H1 (cell line): Measurements from ENCODE around the gene SMIM1. TPM values are rescaled to one million over a fixed set of nuclear protein-coding genes. Genes with fewer than 3 reads are reported as not detected.

ENCODE experiments used
- CTCF ChIA-PET: fragments of 300-600 bp; sonication (Branson Sonifier 250); formaldehyde crosslinking; loops from one replicate; lab custom pipeline; 2021; ENCODE audit not compliant: partially characterized antibody; lab: Charles Lee
- POLR2A ChIA-PET: fragments of 300-600 bp; sonication (Branson Sonifier 250); formaldehyde crosslinking; loops from one replicate; lab custom pipeline; 2021; ENCODE audit warnings: inconsistent platforms; ENCODE audit not compliant: partially characterized antibody; lab: Charles Lee
- DNase-seq, 2 experiments: peaks; one replicate each; pipeline versions ENCODE4 v3.0.0 to v3.0.0-alpha.2; 2010 to 2022; ENCODE audit warnings: low spot score in 2 of 2, low read depth in 1 of 2, mixed read lengths in 1 of 2
- FAIRE-seq: peaks from 2 replicates; lab custom pipeline; 2011; peaks lifted over from hg19 to GRCh38; lab: Jason Lieb, UNC
- H2AFZ ChIP-seq: 2 replicates; pipeline ENCODE4 v1.8.1; 2012; ENCODE audit warnings: low read length, inconsistent platforms
- H2AK5ac ChIP-seq: 2 replicates; pipeline ENCODE4 v1.6.1; 2013; ENCODE audit warnings: low read depth, low read length
- H2BK120ac ChIP-seq: replicated peaks from 2 replicates; pipeline ENCODE3; 2013; ENCODE audit warnings: low read depth, low read length, inconsistent platforms
- H2BK12ac ChIP-seq: 2 replicates; pipeline ENCODE4 v1.6.1; 2013; ENCODE audit warnings: low read depth, low read length
- H2BK15ac ChIP-seq: 2 replicates; pipeline ENCODE4 v1.6.1; 2013; ENCODE audit warnings: low read length
- H2BK20ac ChIP-seq: 2 replicates; pipeline ENCODE4 v1.6.1; 2013; ENCODE audit warnings: low read length
- H2BK5ac ChIP-seq: 2 replicates; pipeline ENCODE4 v1.6.1; 2013; ENCODE audit warnings: low read depth, low read length
- H3K14ac ChIP-seq: 2 replicates; pipeline ENCODE4 v1.6.1; 2013; ENCODE audit warnings: inconsistent platforms; ENCODE audit not compliant: insufficient read length
- H3K18ac ChIP-seq: 2 replicates; pipeline ENCODE4 v1.6.1; 2013; ENCODE audit warnings: low read length; ENCODE audit errors: extremely low read depth
- H3K23ac ChIP-seq: 2 replicates; pipeline ENCODE4 v1.6.1; 2013; ENCODE audit warnings: inconsistent platforms; ENCODE audit not compliant: insufficient read length
- H3K23me2 ChIP-seq: 2 replicates; pipeline ENCODE4 v1.6.1; 2013; ENCODE audit warnings: low read depth, low read length
- H3K27ac ChIP-seq: 2 replicates; pipeline ENCODE4 v1.6.1; 2011; ENCODE audit warnings: low read depth, low read length, inconsistent platforms
- H3K27me3 ChIP-seq, 4 experiments: replicated peaks in 1 of 4; 1 replicate in 1 of 4; 2 replicates in 3 of 4; pipeline versions ENCODE4 v1.6.1 to v1.8.1; 2011 to 2013; ENCODE audit warnings: low read length in 3 of 4, mild to moderate bottlenecking in 3 of 4, inconsistent platforms in 2 of 4, mixed read lengths in 2 of 4, moderate library complexity in 1 of 4; ENCODE audit not compliant: control insufficient read depth in 3 of 4, insufficient read depth in 3 of 4; ENCODE audit errors: extremely low read depth in 1 of 4
- H3K36me3 ChIP-seq, 4 experiments: 2 replicates each; pipeline versions ENCODE4 v1.6.1 to v1.8.1; 2011 to 2013; ENCODE audit warnings: mild to moderate bottlenecking in 4 of 4, low read length in 3 of 4, moderate library complexity in 2 of 4, control low read depth in 1 of 4, inconsistent platforms in 1 of 4; ENCODE audit not compliant: insufficient read depth in 4 of 4, control insufficient read depth in 2 of 4
- H3K4ac ChIP-seq: replicated peaks from 2 replicates; pipeline ENCODE3; 2013; ENCODE audit warnings: low read length, low read depth, mixed read lengths, inconsistent platforms; ENCODE audit not compliant: insufficient read length
- H3K4me1 ChIP-seq, 4 experiments: replicated peaks in 1 of 4; 1 replicate in 1 of 4; 2 replicates in 3 of 4; pipeline versions ENCODE4 v1.6.1 to v1.8.1; 2011 to 2013; ENCODE audit warnings: low read length in 3 of 4, inconsistent platforms in 2 of 4, mixed read lengths in 1 of 4; ENCODE audit not compliant: insufficient read depth in 4 of 4, control insufficient read depth in 3 of 4
- H3K4me2 ChIP-seq, 2 experiments: 2 replicates each; pipeline versions ENCODE4 v1.6.1 to v1.8.1; 2011 to 2013; ENCODE audit warnings: low read depth in 2 of 2, low read length in 2 of 2, control low read depth in 1 of 2, inconsistent platforms in 1 of 2, mild to moderate bottlenecking in 1 of 2; ENCODE audit not compliant: insufficient read depth in 1 of 2
- H3K4me3 ChIP-seq, 4 experiments: fragments of 200-600, 300-600 bp in 1 of 4; sonication (generic), shearing (Covaris generic), sonication (Bioruptor Twin) in 1 of 4; 2 replicates each; pipeline versions ENCODE4 v1.5.1 to v1.8.1; 2011 to 2016; ENCODE audit warnings: low read length in 4 of 4, low read depth in 3 of 4, control low read depth in 2 of 4, inconsistent platforms in 2 of 4, mild to moderate bottlenecking in 2 of 4, mixed read lengths in 1 of 4, moderate library complexity in 1 of 4; ENCODE audit not compliant: insufficient read depth in 2 of 4; ENCODE audit errors: extremely low read depth in 1 of 4
- H3K56ac ChIP-seq: replicated peaks from 2 replicates; pipeline ENCODE3; 2013; ENCODE audit warnings: low read depth, mild to moderate bottlenecking, mixed read lengths, low read length, inconsistent platforms; ENCODE audit not compliant: insufficient read length
- H3K79me1 ChIP-seq: 2 replicates; pipeline ENCODE4 v1.6.1; 2013; ENCODE audit warnings: low read depth, low read length, control low read depth
- H3K79me2 ChIP-seq, 2 experiments: 2 replicates each; pipeline versions ENCODE4 v1.6.1 to v1.8.1; 2012 to 2013; ENCODE audit warnings: low read length in 2 of 2, mild to moderate bottlenecking in 2 of 2, inconsistent platforms in 1 of 2; ENCODE audit not compliant: insufficient read depth in 2 of 2, control insufficient read depth in 1 of 2
- H3K9ac ChIP-seq, 4 experiments: replicated peaks in 1 of 4; 1 replicate in 1 of 4; 2 replicates in 3 of 4; pipeline versions ENCODE4 v1.6.1 to v1.8.1; 2011 to 2013; ENCODE audit warnings: low read depth in 3 of 4, low read length in 3 of 4, control low read depth in 2 of 4, mild to moderate bottlenecking in 2 of 4, moderate library complexity in 2 of 4, inconsistent platforms in 1 of 4; ENCODE audit errors: extremely low read depth in 1 of 4
- H3K9me3 ChIP-seq, 2 experiments: 2 replicates each; pipeline versions ENCODE4 v1.6.1 to v1.8.1; 2012 to 2013; ENCODE audit warnings: mild to moderate bottlenecking in 2 of 2, moderate library complexity in 2 of 2, control low read depth in 1 of 2, inconsistent platforms in 1 of 2, low read depth in 1 of 2, low read length in 1 of 2, mixed read lengths in 1 of 2; ENCODE audit not compliant: insufficient read depth in 2 of 2
- H4K20me1 ChIP-seq, 2 experiments: replicated peaks in 1 of 2; 2 replicates each; pipeline versions ENCODE3 to v1.8.1; 2011 to 2013; ENCODE audit warnings: inconsistent platforms in 2 of 2, low read length in 2 of 2, mild to moderate bottlenecking in 1 of 2; ENCODE audit not compliant: insufficient read depth in 2 of 2, control insufficient read depth in 1 of 2
- H4K5ac ChIP-seq: 2 replicates; pipeline ENCODE4 v1.6.1; 2013; ENCODE audit warnings: low read length, low read depth, mixed read lengths, inconsistent platforms; ENCODE audit not compliant: insufficient read length
- H4K8ac ChIP-seq: 2 replicates; pipeline ENCODE4 v1.8.0; 2013; ENCODE audit warnings: mild to moderate bottlenecking, moderate library complexity, low read length, inconsistent platforms; ENCODE audit not compliant: insufficient read depth; ENCODE audit errors: extremely low read depth
- H4K91ac ChIP-seq: replicated peaks from 2 replicates; pipeline ENCODE3; 2013; ENCODE audit warnings: low read length, mixed read lengths, inconsistent platforms; ENCODE audit not compliant: insufficient read length
- ASH2L ChIP-seq: fragments of 200-600, 300-600 bp; sonication (generic); IDR thresholded peaks from one replicate; pipeline ENCODE4 v1.7.1; 2017; ENCODE audit warnings: low read length
- POLR2A ChIP-seq, 2 experiments: IDR thresholded peaks; 1 replicate in 1 of 2; 2 replicates in 1 of 2; pipeline ENCODE4 v1.6.1; 2011; ENCODE audit warnings: low read depth in 2 of 2, low read length in 2 of 2, mild to moderate bottlenecking in 2 of 2; ENCODE audit errors: control extremely low read depth in 1 of 2
- RNF2 ChIP-seq: fragments of 200-900, 300-1000 bp; sonication (generic); IDR thresholded peaks from 2 replicates; pipeline ENCODE4 v1.7.1; 2016; ENCODE audit warnings: borderline replicate concordance, low read depth, mild to moderate bottlenecking, antibody characterized with exemption, low read length; ENCODE audit not compliant: poor library complexity, severe bottlenecking; ENCODE audit errors: missing control alignments
- SP4 ChIP-seq: IDR thresholded peaks from 2 replicates; pipeline ENCODE4 v1.6.1; 2012; ENCODE audit warnings: low read length, inconsistent platforms
- SUZ12 ChIP-seq: fragments of 200-600 bp; sonication (generic); IDR thresholded peaks from 2 replicates; pipeline ENCODE4 v1.6.1; 2012; ENCODE audit warnings: mild to moderate bottlenecking, inconsistent platforms, low read length, moderate library complexity, mixed read lengths
- WGBS, 2 experiments: shearing (Covaris generic) in 1 of 2; methylation state at CpG; one replicate each; pipeline versions ENCODE4 v1.1.6 to v1.1.7; 2013 to 2015; ENCODE audit warnings: low lambda C conversion rate in 2 of 2, mixed read lengths in 2 of 2, inconsistent platforms in 1 of 2, low coverage in 1 of 2, missing lambda C conversion rate in 1 of 2; ENCODE audit not compliant: insufficient replicate concordance in 2 of 2, insufficient coverage in 1 of 2, insufficient read length in 1 of 2; ENCODE audit errors: extremely low coverage in 1 of 2, missing lambda C conversion rate in 1 of 2; 5-methylcytosine and 5-hydroxymethylcytosine counted together
- polyA plus RNA-seq, 7 experiments: library from polyadenylated mRNA; depleted of rRNA in 3 of 7; stranded (reverse) in 5 of 7; unstranded in 2 of 7; fragments of >200 nt in 5 of 7; fragments of 200-250 nt in 2 of 7; gene quantifications; 1 replicate in 5 of 7; 2 replicates in 1 of 7; 4 replicates in 1 of 7; pipeline versions ENCODE4 v1.2.1 to v1.2.3, GENCODE V29; 2011 to 2013; ENCODE audit warnings: missing spikeins in 2 of 7, mixed read lengths in 2 of 7
- total RNA-seq: library from RNA; stranded (reverse); fragmentation: NEBNext Ultra II Directional; extraction: Animal tissue kit (Norgen Biotek cat#: 25700); gene quantifications from 2 replicates; pipeline ENCODE4 v1.2.1, GENCODE V29; 2021

Gene SMIM1
- total and polyA plus RNA-seq, 2 of the 8 experiments (the other 6 are each of a cell fraction or from before 2014, with no cell fraction given), result 7.7 to 9.7 TPM

DNA sequence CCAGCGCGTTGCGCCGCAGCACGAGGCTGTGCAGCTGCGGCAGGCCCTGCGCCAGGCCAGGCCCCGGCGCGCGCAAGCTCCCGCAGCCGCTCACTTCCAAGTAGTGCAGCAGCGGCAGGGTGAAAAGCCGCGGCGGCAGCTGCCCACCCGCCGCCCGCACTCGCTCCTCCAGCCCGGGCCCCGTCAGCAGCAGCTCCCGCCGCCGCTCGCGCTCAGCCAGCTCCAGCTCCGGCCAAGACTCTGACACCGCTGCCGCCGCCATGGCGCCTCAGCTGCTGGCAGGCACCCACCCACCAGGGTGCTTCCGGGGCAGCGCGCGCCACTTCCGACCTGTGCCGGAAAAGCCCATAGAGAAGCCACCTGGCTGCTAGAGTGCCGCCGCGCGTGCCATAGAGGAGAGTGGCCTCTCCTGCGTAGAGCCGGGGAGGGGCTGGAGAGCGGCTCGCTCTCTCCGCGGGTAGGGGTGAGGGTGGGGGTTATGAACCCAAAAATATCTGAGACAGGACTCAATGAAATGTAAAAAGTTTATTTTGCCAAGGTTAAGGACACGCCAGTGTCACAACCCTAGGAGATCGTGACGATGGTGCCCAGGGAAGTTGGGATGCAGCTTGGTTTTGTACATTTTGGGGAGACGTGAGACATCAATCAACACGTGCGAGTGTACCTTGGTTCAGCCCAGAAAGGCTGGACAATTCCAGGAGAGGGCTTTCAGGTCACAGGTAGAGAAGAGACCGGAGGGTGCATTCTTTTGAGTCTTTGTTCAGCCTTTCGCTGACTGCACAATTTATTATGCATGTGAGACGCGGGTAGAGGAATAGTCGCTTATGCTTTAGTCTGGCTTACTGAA, 23.9 kb downstream of the SMIM1 start, which contains the start of gene LRRC47:
TSS of gene LRRC47 (minus strand) at position 284 of the 847 bp plus-strand sequence. CDS start at position 262, 22 bp downstream.
- Histone ChIP-seq H2BK12ac (peak within 1 kb of the TSS; percentile 85; the same call in 1 of the 2 replicates), H3K9me3 (no peaks in the 10 kb centered on the region; a peak in 1 of 4 replicates), H3K79me2 (peaks cover 8 to 32% of the 10 kb centered on the region in 2 experiments), H3K23me2 (peaks cover 15% of the 10 kb centered on the region; the same call in 1 of the 2 replicates), H3K4me2 (peak within 1 kb of the TSS; percentile 76 to 96), H3K79me1 (peaks cover 7% of the 10 kb centered on the region), H3K4me1 (peaks cover 6 to 19% (median 12%) of the 10 kb centered on the region in 4 experiments), H2BK5ac (peak within 1 kb of the TSS; percentile 89), H3K4me3 (peak within 1 kb of the TSS; percentile 67 to 85 (median 78)), H4K8ac (peak within 1 kb of the TSS; percentile 88; the same call in 1 of the 2 replicates), H2BK20ac (no peak within 1 kb of the TSS), H3K18ac (peak within 1 kb of the TSS; percentile 88), H3K4ac (no peak within 1 kb of the TSS), H2BK120ac (peak within 1 kb of the TSS; percentile 89), H3K56ac (peak within 1 kb of the TSS; percentile 75), H4K91ac (peak within 1 kb of the TSS; percentile 95), H3K27me3 (no peaks in the 10 kb centered on the region; a peak in 2 of 7 replicates), H3K14ac (no peak within 1 kb of the TSS), H4K5ac (peak within 1 kb of the TSS; percentile 85), H3K23ac (no peak within 1 kb of the TSS), H3K36me3 (no peaks in the 10 kb centered on the region), H3K9ac (peak within 1 kb of the TSS; percentile 66 to 91 (median 78)), H3K27ac (peak within 1 kb of the TSS; percentile 47; the same call in 1 of the 2 replicates), H4K20me1 (peaks cover 0 to 5% of the 10 kb centered on the region in 2 experiments), H2BK15ac (peak within 1 kb of the TSS; percentile 84; the same call in 1 of the 2 replicates), H2AFZ (peak within 1 kb of the TSS; percentile 74), H2AK5ac (peak within 1 kb of the TSS; percentile 30; the same call in 1 of the 2 replicates)
- DNase-seq (peak; percentile 59 to 92), FAIRE-seq (no peak)
- 4% methylated on average over 56 of the region's 60 CpGs; no CpG with 5 or more reads in 1 of the 2 experiments for WGBS, 2 experiments
- CTCF ChIA-PET, result interaction anchor here (0.5 to 5.2 kb wide), 6 partner anchors 11 to 325 kb away, joined by 3 to 40 read pairs (median 4); no protein-coding TSS in a partner anchor
- POLR2A ChIA-PET, result interaction anchor here (0.7 to 4.8 kb wide), 8 partner anchors 10 to 1684 kb away, joined by 3 to 29 read pairs (median 5); partner anchors contain the start of gene C1orf174
- no peak for TF ChIP-seq RNF2
- TF ChIP-seq ASH2L, result peak; percentile 81
- no peak for TF ChIP-seq SUZ12
- TF ChIP-seq POLR2A (IDR thresholded peaks at IDR 0.05; ENCODE audit: control extremely low read depth in 1 of 2, low read depth in 2 of 2, low read length in 2 of 2), result peak; percentile 50 to 72
- no peak for TF ChIP-seq SP4
